C4-2B (cell line): Measurements from ENCODE around the gene ANKRD44.

Experiments used
- H3K27ac ChIP-seq: fragments of 450-650 bp; 2 replicates; pipeline ENCODE4 v1.5.1; 2017
- ZFX ChIP-seq: fragments of 450-650 bp; IDR thresholded peaks from 2 replicates; pipeline ENCODE4 v1.6.1; 2017
- TF ChIP-seq, protein P1 (sequence below): fragments of 450-650 bp; conservative IDR thresholded peaks from 2 replicates; pipeline ENCODE4 v1.5.1; 2017; ENCODE audit warnings: mild to moderate bottlenecking

Gene ANKRD44

DNA sequence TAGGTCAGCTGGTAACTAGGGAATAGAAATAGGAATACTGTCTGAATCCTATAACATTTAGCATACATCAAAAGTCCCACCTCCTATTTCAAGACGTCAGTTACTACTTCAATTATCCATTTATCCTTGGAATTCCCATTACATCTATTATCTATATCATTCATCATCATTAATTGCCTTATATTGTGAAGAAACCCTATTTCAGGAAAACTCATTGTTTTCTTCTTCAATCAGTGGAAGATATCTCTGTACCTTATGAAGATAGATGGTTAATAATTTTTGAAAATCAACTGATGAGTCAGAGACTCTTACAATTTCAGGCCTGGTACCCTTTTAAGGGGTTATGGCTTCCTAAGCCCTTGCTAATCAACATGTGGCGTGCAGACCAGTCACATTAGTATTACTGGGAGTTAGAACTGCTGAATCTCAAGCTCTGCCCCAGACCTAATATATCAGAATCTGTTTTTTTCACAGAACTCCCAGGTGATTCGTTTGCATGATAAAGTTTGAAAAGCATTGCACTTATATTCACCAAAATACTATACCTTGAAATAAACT lies 314.7 kb downstream of the ANKRD44 start:
- H3K27ac ChIP-seq = no peak overlapping the region
- TF ChIP-seq, protein P1, sequence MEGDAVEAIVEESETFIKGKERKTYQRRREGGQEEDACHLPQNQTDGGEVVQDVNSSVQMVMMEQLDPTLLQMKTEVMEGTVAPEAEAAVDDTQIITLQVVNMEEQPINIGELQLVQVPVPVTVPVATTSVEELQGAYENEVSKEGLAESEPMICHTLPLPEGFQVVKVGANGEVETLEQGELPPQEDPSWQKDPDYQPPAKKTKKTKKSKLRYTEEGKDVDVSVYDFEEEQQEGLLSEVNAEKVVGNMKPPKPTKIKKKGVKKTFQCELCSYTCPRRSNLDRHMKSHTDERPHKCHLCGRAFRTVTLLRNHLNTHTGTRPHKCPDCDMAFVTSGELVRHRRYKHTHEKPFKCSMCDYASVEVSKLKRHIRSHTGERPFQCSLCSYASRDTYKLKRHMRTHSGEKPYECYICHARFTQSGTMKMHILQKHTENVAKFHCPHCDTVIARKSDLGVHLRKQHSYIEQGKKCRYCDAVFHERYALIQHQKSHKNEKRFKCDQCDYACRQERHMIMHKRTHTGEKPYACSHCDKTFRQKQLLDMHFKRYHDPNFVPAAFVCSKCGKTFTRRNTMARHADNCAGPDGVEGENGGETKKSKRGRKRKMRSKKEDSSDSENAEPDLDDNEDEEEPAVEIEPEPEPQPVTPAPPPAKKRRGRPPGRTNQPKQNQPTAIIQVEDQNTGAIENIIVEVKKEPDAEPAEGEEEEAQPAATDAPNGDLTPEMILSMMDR = no peak

DNA sequence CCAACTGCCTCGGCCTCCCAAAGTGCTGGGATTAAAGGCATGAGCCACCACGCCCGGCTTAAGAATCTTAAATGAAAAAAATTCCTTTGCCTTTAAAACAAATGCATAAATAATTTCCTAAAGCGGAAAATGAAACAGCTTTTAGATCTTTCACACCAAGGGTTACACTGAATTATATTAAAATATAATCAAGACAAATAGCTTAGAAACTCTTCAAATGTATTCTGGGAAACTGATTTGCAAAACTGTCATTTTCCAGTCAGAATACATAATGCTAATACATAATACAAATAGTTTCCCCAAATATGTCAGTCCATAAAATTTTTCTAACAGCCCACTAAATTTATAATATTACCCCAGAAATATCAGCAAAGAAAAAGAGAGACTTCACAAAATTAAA lies 315.8 kb downstream of the ANKRD44 start:
- H3K27ac ChIP-seq = no peak overlapping the region
- no peak for TF ChIP-seq ZFX
- TF ChIP-seq, protein P1 = no peak

DNA sequence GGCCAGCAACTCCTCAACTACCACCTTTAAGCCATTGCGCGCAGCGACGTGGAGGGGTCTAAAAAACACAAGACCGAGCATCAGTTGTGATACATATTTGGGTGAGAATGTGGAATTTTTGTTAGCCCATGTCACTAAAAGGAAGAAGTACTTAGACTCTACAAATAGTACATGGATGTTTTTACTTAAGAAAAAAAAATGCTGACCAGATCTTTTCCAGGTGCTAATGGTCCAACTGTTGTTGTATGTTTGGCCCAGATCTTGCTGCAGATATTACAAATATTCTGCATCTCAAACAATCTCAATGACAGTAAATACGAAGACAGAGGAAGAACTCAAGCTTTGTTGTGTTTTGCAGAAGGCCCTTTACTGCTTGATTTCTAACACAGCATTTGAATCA lies 317.0 kb downstream of the ANKRD44 start:
- TF ChIP-seq, protein P1 = no peak
- TF ChIP-seq ZFX = no peak
- H3K27ac ChIP-seq = no peak overlapping the region

DNA sequence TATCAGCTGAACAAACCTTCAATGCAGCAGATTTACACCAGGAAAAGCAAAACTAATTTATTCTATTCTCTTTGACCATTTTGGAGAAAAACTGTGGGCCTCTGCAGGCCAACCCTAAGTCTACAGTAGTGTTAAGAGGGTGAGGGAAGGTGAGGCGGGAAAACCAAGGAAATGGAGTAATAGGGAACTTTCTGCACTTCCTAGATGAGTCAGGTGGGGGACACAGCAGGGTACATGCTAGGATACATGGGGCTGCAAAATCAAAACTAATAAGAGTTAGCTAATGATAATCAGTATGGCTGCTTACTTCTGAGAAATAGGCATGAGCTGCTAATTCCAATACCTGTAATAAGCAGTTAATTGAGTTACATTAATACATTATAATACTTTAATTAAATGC lies 318.1 kb downstream of the ANKRD44 start:
- TF ChIP-seq ZFX = no peak
- TF ChIP-seq, protein P1 = no peak

DNA sequence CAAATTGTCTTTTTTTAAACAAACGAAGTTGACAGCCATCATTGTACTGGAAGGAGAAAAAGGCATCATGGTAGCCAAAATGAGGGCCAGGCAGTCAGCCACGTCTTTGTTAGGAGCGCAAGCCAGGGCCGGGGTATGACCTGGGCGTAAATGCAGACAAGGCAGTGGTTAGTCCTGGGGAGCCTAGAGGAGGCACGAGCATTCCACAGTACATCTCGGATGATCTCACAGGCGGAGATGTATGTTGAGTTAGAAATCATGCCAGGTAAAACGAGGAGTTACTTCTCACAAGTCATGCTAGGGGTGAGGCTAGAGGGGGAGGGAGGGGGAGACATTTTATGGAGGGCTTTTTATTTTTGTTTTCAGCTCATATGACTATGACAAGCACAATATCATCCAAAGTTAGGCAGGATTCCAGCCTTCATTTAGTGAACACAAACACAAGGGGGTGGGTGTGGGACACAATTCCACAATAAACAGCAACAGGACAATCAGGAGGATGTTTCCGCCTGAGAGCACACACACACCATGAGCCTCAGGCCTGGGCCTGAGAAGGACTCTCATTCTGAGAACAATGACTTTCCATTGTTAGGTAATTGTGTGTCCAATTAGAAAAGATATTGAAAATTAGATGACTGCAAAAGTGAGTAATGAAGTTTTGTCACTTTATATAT lies 319.7 kb downstream of the ANKRD44 start:
- no peak for TF ChIP-seq ZFX
- TF ChIP-seq, protein P1 = no peak
- H3K27ac ChIP-seq = no peak overlapping the region

More for the DNA sequence above, 318.1 kb downstream of the ANKRD44 start:
- no peak overlapping the region for H3K27ac ChIP-seq

DNA sequence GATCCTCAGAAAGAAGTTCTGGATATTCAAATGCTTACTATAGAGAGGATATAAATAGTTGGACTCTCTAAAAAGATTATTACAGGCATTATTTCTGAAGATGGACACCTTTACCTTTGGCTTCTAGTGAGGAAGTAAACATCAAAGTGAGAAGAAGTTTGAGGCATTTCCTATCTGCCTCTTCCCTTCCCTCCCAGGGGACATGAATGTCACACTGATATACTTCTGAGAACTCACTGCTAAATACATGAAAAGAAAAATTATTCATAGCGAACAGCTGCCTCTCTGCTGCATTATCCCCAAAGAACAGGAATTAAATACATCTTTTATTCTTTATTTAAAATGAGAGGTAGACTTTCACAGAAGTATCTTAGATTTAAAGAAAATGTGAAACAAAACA lies 320.5 kb downstream of the ANKRD44 start:
- no peak overlapping the region for H3K27ac ChIP-seq
- TF ChIP-seq, protein P1 = no peak
- no peak for TF ChIP-seq ZFX

DNA sequence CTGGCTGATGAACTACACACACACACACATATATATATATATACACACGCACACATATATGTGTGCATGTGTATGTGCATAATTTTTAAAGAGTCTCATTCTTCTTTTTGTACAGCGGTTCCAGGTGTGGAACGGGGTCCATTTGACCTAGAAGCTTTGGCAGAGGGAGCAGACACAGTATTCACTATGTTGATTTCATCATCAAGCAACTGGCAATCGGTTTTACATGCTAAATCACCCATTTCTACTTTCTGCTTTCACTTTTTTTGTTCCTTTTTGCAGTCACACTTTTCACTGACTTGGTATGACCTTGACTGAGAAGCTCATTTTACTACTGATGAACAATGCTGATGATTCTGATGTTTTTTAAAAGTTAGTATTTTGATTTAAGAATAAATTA lies 321.1 kb downstream of the ANKRD44 start:
- TF ChIP-seq, protein P1 = no peak
- no peak for TF ChIP-seq ZFX
- no peak overlapping the region for H3K27ac ChIP-seq
